Measurements from ENCODE around the gene DPCD.

GRCh38 chr10:101629837-101630632 lies 41.9 kb downstream of the DPCD start:
- TF ChIP-seq, protein P1, sequence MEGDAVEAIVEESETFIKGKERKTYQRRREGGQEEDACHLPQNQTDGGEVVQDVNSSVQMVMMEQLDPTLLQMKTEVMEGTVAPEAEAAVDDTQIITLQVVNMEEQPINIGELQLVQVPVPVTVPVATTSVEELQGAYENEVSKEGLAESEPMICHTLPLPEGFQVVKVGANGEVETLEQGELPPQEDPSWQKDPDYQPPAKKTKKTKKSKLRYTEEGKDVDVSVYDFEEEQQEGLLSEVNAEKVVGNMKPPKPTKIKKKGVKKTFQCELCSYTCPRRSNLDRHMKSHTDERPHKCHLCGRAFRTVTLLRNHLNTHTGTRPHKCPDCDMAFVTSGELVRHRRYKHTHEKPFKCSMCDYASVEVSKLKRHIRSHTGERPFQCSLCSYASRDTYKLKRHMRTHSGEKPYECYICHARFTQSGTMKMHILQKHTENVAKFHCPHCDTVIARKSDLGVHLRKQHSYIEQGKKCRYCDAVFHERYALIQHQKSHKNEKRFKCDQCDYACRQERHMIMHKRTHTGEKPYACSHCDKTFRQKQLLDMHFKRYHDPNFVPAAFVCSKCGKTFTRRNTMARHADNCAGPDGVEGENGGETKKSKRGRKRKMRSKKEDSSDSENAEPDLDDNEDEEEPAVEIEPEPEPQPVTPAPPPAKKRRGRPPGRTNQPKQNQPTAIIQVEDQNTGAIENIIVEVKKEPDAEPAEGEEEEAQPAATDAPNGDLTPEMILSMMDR (IDR thresholded peaks at IDR 0.05) = no peak
- TF ChIP-seq POLR2A (IDR thresholded peaks at IDR 0.05; ENCODE audit: low read depth) (no peak), EP300 (IDR thresholded peaks at IDR 0.05) (no peak), POLR2AphosphoS5 (IDR thresholded peaks at IDR 0.05) (no peak)
